Trophoblast cell (in vitro differentiated cells and primary cell): ENCODE results near the gene CFI.

ENCODE experiments used
- DNase-seq, 2 donors: peaks; one replicate each; pipeline ENCODE4 v3.0.0-alpha.2; 2016
- H2AFZ ChIP-seq: 2 replicates; pipeline ENCODE4 v1.6.1; 2013; ENCODE audit warnings: low read length, moderate library complexity, mild to moderate bottlenecking; ENCODE audit not compliant: insufficient read depth, poor library complexity
- H2AK5ac ChIP-seq: 2 replicates; pipeline ENCODE4 v1.6.1; 2013; ENCODE audit warnings: mild to moderate bottlenecking, low read length
- H2BK120ac ChIP-seq: 2 replicates; pipeline ENCODE4 v1.6.1; 2013; ENCODE audit warnings: low read length, mild to moderate bottlenecking, moderate library complexity; ENCODE audit not compliant: insufficient read depth, poor library complexity
- H2BK12ac ChIP-seq: 2 replicates; pipeline ENCODE4 v1.6.1; 2013; ENCODE audit warnings: mild to moderate bottlenecking, low read length, moderate library complexity
- H2BK5ac ChIP-seq: 2 replicates; pipeline ENCODE4 v1.6.1; 2013; ENCODE audit warnings: low read length, low read depth, moderate library complexity, mild to moderate bottlenecking; ENCODE audit not compliant: poor library complexity
- H3K14ac ChIP-seq: 2 replicates; pipeline ENCODE4 v1.6.1; 2013; ENCODE audit warnings: mild to moderate bottlenecking, low read length
- H3K18ac ChIP-seq: 2 replicates; pipeline ENCODE4 v1.6.1; 2013; ENCODE audit warnings: mild to moderate bottlenecking, low read length
- H3K23ac ChIP-seq: 2 replicates; pipeline ENCODE4 v1.6.1; 2013; ENCODE audit warnings: low read length
- H3K27ac ChIP-seq: 2 replicates; pipeline ENCODE4 v1.5.1; 2013; ENCODE audit warnings: low read depth, mild to moderate bottlenecking, inconsistent platforms, low read length, moderate library complexity
- H3K27me3 ChIP-seq: 2 replicates; pipeline ENCODE4 v1.6.1; 2013; ENCODE audit warnings: inconsistent platforms, mild to moderate bottlenecking, low read length, moderate library complexity; ENCODE audit not compliant: insufficient read depth
- H3K36me3 ChIP-seq, 2 experiments: 1 replicate in 1 of 2; 2 replicates in 1 of 2; pipeline ENCODE4 v1.6.1; 2013; ENCODE audit warnings: low read length in 2 of 2, mild to moderate bottlenecking in 2 of 2, moderate library complexity in 1 of 2; ENCODE audit not compliant: insufficient read depth in 2 of 2, control insufficient read depth in 1 of 2
- H3K4ac ChIP-seq: 2 replicates; pipeline ENCODE4 v1.6.1; 2013; ENCODE audit warnings: low read depth, mild to moderate bottlenecking, low read length, moderate library complexity
- H3K4me1 ChIP-seq, 2 experiments: 1 replicate in 1 of 2; 2 replicates in 1 of 2; pipeline ENCODE4 v1.6.1; 2013; ENCODE audit warnings: low read length in 2 of 2, mild to moderate bottlenecking in 2 of 2, moderate library complexity in 1 of 2; ENCODE audit not compliant: insufficient read depth in 2 of 2, control insufficient read depth in 1 of 2
- H3K4me2 ChIP-seq: 2 replicates; pipeline ENCODE4 v1.6.1; 2013; ENCODE audit warnings: inconsistent platforms, mild to moderate bottlenecking, low read length, moderate library complexity
- H3K4me3 ChIP-seq: 2 replicates; pipeline ENCODE4 v1.5.1; 2013; ENCODE audit warnings: mild to moderate bottlenecking, low read depth, low read length, inconsistent platforms
- H3K79me1 ChIP-seq: one replicate; pipeline ENCODE4 v1.6.1; 2013; ENCODE audit warnings: low read length
- H3K79me2 ChIP-seq: 2 replicates; pipeline ENCODE4 v1.6.1; 2013; ENCODE audit warnings: low read length, mild to moderate bottlenecking; ENCODE audit not compliant: control insufficient read depth, insufficient read depth, poor library complexity
- H3K9ac ChIP-seq: 2 replicates; pipeline ENCODE4 v1.6.1; 2013; ENCODE audit warnings: mild to moderate bottlenecking, low read length
- H3K9me3 ChIP-seq: 2 replicates; pipeline ENCODE4 v1.6.1; 2013; ENCODE audit warnings: low read depth, mild to moderate bottlenecking, control low read depth, inconsistent platforms, low read length; ENCODE audit not compliant: insufficient read depth
- H4K12ac ChIP-seq: 2 replicates; pipeline ENCODE4 v1.6.1; 2013; ENCODE audit warnings: low read depth, mild to moderate bottlenecking, low read length, moderate library complexity
- H4K8ac ChIP-seq: 2 replicates; pipeline ENCODE4 v1.6.1; 2013; ENCODE audit warnings: low read depth, mild to moderate bottlenecking, low read length, moderate library complexity
- H4K91ac ChIP-seq: one replicate; pipeline ENCODE4 v1.6.1; 2013; ENCODE audit warnings: low read depth, mild to moderate bottlenecking, low read length, moderate library complexity
- WGBS: extraction: QIAGEN DNeasy Blood & Tissue Kit; methylation state at CpG from one replicate; pipeline ENCODE4 v1.1.7; 2013; ENCODE audit warnings: missing lambda C conversion rate; ENCODE audit not compliant: insufficient read length, insufficient coverage; ENCODE audit errors: extremely low coverage; 5-methylcytosine and 5-hydroxymethylcytosine counted together

The CFI gene

DNA sequence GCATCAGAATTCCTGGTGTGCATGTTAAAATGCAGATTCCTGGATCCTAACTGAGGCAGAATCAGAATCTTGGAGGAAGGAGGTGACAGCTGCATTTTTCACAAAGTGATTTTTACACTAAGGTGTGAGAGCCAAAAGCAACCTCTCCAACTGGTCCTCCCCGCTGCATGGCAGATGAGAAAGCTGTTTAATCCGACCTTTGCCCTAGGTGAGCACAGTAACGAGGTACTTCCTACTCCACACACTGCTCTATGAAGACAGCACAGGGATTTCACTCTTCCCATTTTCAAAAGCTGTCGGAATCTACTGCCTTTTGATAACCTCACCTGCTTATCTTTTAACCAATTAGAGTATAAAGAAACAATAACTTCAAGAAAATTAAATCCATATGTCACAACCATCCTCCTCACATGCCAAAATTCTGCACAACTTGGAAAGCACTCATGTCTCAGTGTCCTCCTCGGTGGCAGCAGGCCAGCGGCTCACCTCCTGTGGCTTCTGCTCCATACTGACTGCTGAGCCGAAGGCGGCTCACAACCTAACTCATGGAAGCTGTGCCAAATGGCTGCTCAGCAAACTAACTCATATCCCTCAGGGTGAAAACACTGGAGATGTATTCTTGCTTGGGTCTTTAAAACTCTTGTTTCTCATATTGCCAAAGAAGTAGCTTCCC is 102.1 kb downstream of the CFI start:
- no peak overlapping the region for H3K4me2 ChIP-seq
- no peak overlapping the region for H4K12ac ChIP-seq
- no peak overlapping the region for H4K8ac ChIP-seq
- H3K27ac ChIP-seq = no peak overlapping the region
- H2AK5ac ChIP-seq = no peak overlapping the region
- H3K4me3 ChIP-seq = no peak overlapping the region
- no peak overlapping the region for H3K14ac ChIP-seq
- no peak overlapping the region for H2BK12ac ChIP-seq
- H3K27me3 ChIP-seq = no peaks in the 10 kb centered on the region
- peaks cover 5 to 10% of the 10 kb centered on the region in 2 experiments for H3K4me1 ChIP-seq
- H2AFZ ChIP-seq = no peak overlapping the region
- H3K9me3 ChIP-seq = no peaks in the 10 kb centered on the region
- H3K79me1 ChIP-seq = peaks cover 10% of the 10 kb centered on the region
- peaks cover 10% of the 10 kb centered on the region for H3K79me2 ChIP-seq
- H3K4ac ChIP-seq = no peak overlapping the region
- no peak overlapping the region for H2BK5ac ChIP-seq
- no peak overlapping the region for H4K91ac ChIP-seq
- H3K9ac ChIP-seq = peak overlapping the region; percentile 49
- H3K23ac ChIP-seq = peak overlapping the region; percentile 38
- no peak for DNase-seq
- H3K18ac ChIP-seq = no peak overlapping the region
- H2BK120ac ChIP-seq = no peak overlapping the region
- H3K36me3 ChIP-seq = peaks cover 9 to 10% of the 10 kb centered on the region in 2 experiments
- no CpG with 5 or more reads among the region's 8 CpGs for WGBS

DNA sequence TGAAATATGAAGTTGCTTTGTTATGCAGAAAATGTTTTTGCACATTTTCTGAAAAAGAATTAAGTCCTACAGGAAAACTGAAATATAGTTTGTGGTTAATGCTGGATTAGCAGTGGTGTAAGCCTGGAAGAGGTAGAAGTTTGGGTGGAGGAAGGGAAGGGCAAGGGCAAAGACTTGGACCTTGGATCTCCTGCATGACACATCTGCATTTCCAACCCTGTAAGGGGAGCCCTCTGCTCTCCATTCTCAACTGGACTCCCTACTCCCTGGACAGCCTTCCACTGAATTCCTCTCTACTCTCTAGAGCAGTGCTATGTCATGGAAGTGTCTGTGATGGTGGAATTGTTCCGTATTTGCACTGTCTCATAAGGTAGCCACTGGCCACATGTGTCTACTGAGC is 103.1 kb downstream of the CFI start:
- H3K27me3 ChIP-seq = no peaks in the 10 kb centered on the region
- no peak overlapping the region for H3K4ac ChIP-seq
- H2AFZ ChIP-seq = no peak overlapping the region
- H2BK120ac ChIP-seq = no peak overlapping the region
- WGBS = no CpG with 5 or more reads among the region's 1 CpG
- DNase-seq = no peak
- no peak overlapping the region for H3K23ac ChIP-seq
- H3K14ac ChIP-seq = no peak overlapping the region
- no peak overlapping the region for H4K91ac ChIP-seq
- H3K79me1 ChIP-seq = peaks cover 10% of the 10 kb centered on the region
- no peak overlapping the region for H4K8ac ChIP-seq
- peaks cover 5 to 10% of the 10 kb centered on the region in 2 experiments for H3K4me1 ChIP-seq
- H2BK12ac ChIP-seq = no peak overlapping the region
- H3K27ac ChIP-seq = no peak overlapping the region
- H3K79me2 ChIP-seq = peaks cover 10% of the 10 kb centered on the region
- no peaks in the 10 kb centered on the region for H3K9me3 ChIP-seq
- H3K36me3 ChIP-seq = peaks cover 9 to 14% of the 10 kb centered on the region in 2 experiments
- H3K18ac ChIP-seq = no peak overlapping the region
- no peak overlapping the region for H2AK5ac ChIP-seq
- H2BK5ac ChIP-seq = no peak overlapping the region
- no peak overlapping the region for H4K12ac ChIP-seq
- H3K9ac ChIP-seq = no peak overlapping the region
- no peak overlapping the region for H3K4me3 ChIP-seq
- H3K4me2 ChIP-seq = no peak overlapping the region

DNA sequence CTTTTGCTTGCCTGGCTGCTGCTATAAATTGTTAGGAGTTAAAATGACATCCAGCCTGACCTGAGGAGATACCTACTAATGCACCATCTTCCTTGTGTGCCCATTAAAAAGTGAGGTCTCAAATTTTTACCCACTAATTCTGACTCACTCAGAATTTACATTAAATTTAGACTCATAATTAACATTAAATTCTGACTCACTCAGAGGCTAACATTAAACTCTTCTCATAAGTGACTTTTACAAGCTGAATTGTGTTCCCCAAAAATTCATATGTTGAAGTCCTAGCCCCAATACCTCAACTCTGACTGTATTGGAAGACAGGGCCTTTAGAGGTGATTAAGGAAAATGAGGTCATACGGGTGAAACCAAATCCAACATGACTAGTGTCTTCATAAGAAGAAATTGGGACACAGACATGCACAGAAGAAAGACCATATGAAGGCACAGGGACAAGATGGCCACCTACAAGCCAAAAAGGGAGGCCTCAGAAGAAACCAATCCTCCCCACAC is 110.3 kb downstream of the CFI start:
- no peak overlapping the region for H2AK5ac ChIP-seq
- no peak overlapping the region for H2BK5ac ChIP-seq
- no peak overlapping the region for H3K9ac ChIP-seq
- no peaks in the 10 kb centered on the region for H3K79me2 ChIP-seq
- H3K14ac ChIP-seq = no peak overlapping the region
- H4K8ac ChIP-seq = no peak overlapping the region
- no peak overlapping the region for H2BK120ac ChIP-seq
- no CpG with 5 or more reads among the region's 1 CpG for WGBS
- no peak overlapping the region for H2BK12ac ChIP-seq
- H3K79me1 ChIP-seq = no peaks in the 10 kb centered on the region
- no peaks in the 10 kb centered on the region for H3K27me3 ChIP-seq
- H3K4me3 ChIP-seq = no peak overlapping the region
- no peak overlapping the region for H3K27ac ChIP-seq
- no peak overlapping the region for H3K23ac ChIP-seq
- no peak for DNase-seq
- H2AFZ ChIP-seq = no peak overlapping the region
- no peak overlapping the region for H3K4ac ChIP-seq
- no peak overlapping the region for H4K91ac ChIP-seq
- H3K36me3 ChIP-seq = peaks cover 10 to 23% of the 10 kb centered on the region in 2 experiments
- H3K9me3 ChIP-seq = no peaks in the 10 kb centered on the region
- H3K4me1 ChIP-seq = no peaks in the 10 kb centered on the region
- no peak overlapping the region for H4K12ac ChIP-seq
- no peak overlapping the region for H3K4me2 ChIP-seq
- no peak overlapping the region for H3K18ac ChIP-seq
